HG03558 (cell line): ENCODE results near the gene THBS3.
"Not testable (repeated sequence)": the region's sequence is repeated elsewhere in the genome, so short reads cannot be mapped to it uniquely, and the experiment has no call there.

Experiments used
- ATAC-seq: cut with Tn5 transposase; IDR thresholded peaks from one replicate; pipeline ENCODE4 v1.9.1; 2021; ENCODE audit warnings: moderate number of reproducible peaks; ENCODE audit not compliant: unreplicated experiment; ENCODE audit errors: extremely low read depth

Gene THBS3

DNA sequence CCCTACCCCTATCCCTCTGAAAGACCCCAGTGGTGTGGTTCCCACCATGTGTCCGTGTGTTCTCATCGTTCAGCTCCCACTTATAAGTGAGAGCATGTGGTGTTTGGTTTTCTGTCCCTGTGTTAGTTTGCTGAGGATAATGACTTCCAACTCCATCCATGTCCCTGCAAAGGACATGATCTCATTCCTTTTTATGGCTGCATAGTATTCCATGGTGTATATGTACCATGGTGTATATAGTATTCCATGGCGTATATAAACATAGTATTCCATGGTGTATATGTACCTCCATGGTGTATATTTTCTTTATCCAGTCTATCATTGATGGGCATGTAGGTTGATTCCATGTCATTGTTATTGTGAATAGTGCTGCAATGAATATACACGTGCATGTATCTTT lies 43.9 kb downstream of the THBS3 start:
- not testable (repeated sequence) for ATAC-seq

DNA sequence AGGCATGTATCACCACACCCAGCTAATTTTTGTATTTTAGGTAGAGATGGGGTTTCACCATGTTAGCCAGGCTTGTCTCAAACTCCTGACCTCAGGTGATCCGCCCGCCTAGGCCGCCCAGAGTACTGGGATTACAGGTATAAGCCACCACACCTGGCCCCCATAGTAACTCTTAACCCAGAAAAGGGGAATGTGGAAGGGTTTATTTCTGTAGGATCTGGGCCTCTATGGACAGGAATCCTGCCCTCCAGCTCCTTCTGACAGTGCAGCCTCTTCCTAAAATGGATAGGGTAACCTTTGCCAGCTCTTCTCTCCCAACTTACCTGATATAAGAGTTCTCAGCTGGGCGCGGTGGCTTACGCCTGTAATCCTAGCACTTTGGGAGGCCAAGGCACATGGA lies 45.1 kb downstream of the THBS3 start:
- ATAC-seq, result not testable (repeated sequence)

DNA sequence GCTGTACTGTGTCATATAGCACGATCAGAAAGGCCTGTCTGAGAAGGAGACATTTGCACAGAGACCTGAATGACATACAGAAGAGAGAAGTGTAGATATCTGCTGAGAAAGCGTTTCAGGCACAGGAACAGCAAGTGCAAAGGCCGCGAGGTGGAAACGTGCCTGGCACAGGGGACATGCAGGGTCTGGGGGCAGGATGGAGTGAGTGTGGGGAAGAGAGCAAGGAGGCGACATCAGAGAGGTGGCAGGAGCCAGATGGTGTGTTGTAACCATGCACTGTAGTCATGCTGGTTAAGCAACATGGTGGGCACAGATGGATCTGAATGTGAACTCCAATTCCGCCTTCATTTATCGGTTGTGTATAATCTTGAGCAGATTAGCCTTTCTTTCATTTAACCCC lies 47.6 kb downstream of the THBS3 start:
- no peak for ATAC-seq

DNA sequence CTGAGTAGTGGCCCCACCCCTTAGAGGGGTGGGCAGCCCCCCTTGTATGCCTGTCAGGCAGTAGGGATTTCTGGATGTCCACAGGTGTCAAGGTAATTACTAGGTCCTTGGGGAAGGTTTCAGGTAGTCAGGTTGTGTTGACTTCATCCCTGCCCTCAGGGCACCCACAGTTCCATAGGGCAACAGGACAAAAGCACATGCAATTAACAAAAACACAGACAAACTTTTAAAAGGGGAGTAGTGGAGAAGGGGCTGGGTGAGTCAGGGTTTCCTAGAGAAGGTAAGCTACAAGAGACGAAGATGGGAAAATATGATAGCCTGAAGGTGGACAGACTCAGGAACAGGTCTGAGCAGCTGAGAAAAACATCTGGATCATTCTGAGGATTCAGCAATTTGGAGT lies 48.7 kb downstream of the THBS3 start:
- ATAC-seq, result no peak

DNA sequence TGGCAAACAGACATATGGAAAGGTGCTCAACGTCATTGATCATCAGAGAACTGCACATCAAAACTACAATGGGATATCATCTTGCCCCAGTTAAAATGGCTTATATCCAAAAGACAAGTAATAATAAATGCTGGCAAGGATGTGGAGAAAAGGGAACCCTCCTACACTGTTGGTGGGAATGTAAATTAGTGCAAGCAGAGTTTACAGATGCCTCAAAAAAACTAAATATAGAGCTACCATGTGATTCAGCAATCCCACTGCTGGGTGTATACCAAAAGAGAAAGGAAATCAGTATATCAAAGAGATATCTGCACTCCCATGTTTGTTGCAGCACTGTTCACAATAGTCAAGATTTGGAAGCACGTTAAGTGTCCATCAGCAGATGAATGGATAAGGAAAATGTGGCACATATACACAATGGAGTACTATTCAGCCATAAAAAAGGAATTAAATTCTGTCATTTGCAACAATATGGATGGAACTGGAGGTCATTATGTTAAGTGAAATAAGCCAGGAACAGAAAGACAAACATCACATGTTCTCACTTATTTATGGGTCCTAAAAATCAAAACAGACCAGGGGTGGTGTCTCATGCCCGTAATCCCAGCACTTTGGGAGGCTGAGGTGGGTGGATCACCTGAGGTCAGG lies 51.6 kb downstream of the THBS3 start:
- not testable (repeated sequence) for ATAC-seq
